Ovary (tissue), 9 donors: ENCODE measurements around the gene ATXN7. TPM values are rescaled to one million over a fixed set of nuclear protein-coding genes. Genes with fewer than 3 reads are reported as not detected.
A peak's percentile ranks its signal among the peaks of the same experiment; 100 is the strongest.

Experiments
- DNase-seq, 5 donors: peaks; one replicate each; pipeline ENCODE4 v3.0.0-alpha.2; 2019 to 2020
- H3K27ac ChIP-seq, 2 donors: fragments of 200-600 bp; one replicate each; pipeline versions ENCODE4 v1.5.1 to v1.8.0; 2019 to 2022
- H3K27me3 ChIP-seq: fragments of 200-600 bp; one replicate; pipeline ENCODE4 v1.8.0; 2022
- H3K36me3 ChIP-seq: fragments of 200-600 bp; sonication (generic); one replicate; pipeline ENCODE4 v1.5.1; 2019
- H3K4me1 ChIP-seq: one replicate; pipeline ENCODE4 v1.8.1; 2013; ENCODE audit warnings: mild to moderate bottlenecking, moderate library complexity; ENCODE audit not compliant: insufficient read depth
- H3K4me3 ChIP-seq: fragments of 200-600 bp; sonication (generic); one replicate; pipeline ENCODE4 v1.5.1; 2017
- H3K9me3 ChIP-seq, 2 donors: fragments of 200-600 bp in 1 of 2; sonication (generic) in 1 of 2; one replicate each; pipeline versions ENCODE4 v1.5.1 to v1.8.1; 2013 to 2019; ENCODE audit warnings: mild to moderate bottlenecking in 1 of 2, moderate library complexity in 1 of 2
- EP300 ChIP-seq: sonication (generic); formaldehyde crosslinking; IDR thresholded peaks from one replicate; pipeline ENCODE4 v1.6.1; 2017; ENCODE audit warnings: antibody characterized with exemption
- POLR2A ChIP-seq: fragments of 450-650 bp; IDR thresholded peaks from one replicate; pipeline ENCODE4 v1.6.1; 2017; ENCODE audit warnings: antibody characterized with exemption, mild to moderate bottlenecking, moderate library complexity
- WGBS, 3 donors: extraction: QIAGEN DNeasy Blood & Tissue Kit in 1 of 3; methylation state at CpG; one replicate each; pipeline versions ENCODE4 v1.1.5 to v1.1.7; 2013 to 2017; 5-methylcytosine and 5-hydroxymethylcytosine counted together
- intact Hi-C, 4 donors: fragments of 100-400 bp; cut with DNase I; formaldehyde crosslinking; loops; one replicate each; pipeline versions ENCODE4 v1.11.0 to v1.15.1; 2022 to 2023
- polyA plus RNA-seq, 2 donors: library from polyadenylated mRNA; stranded (reverse); fragments of 200-250 nt in 1 of 2; fragments of 350-450 nt in 1 of 2; fragmentation: Illumina TruSeq in 1 of 2; extraction: RNeasy Lipid Tissue Mini Kit (QIAGEN cat#74804) in 1 of 2; gene quantifications; one replicate each; pipeline ENCODE4 v1.2.3, GENCODE V29; 2013 to 2014
- total RNA-seq, 7 donors: library from RNA; depleted of rRNA in 2 of 7; stranded (reverse); fragments of >200 nt in 2 of 7; fragmentation: NEBNext Ultra II Directional in 3 of 7; extraction: Animal tissue kit (Norgen Biotek cat#: 25700) in 3 of 7; gene quantifications; one replicate each; pipeline versions ENCODE4 v1.1.0 to v1.2.4, GENCODE V29; 2016 to 2023
- TF ChIP-seq, protein P1 (sequence below), 3 donors: fragments of 450-650 bp in 2 of 3; fragments of 200-600 bp in 1 of 3; IDR thresholded peaks; one replicate each; pipeline versions ENCODE4 v1.5.1 to v1.8.0; 2016 to 2022; ENCODE audit warnings: antibody characterized with exemption in 3 of 3, mild to moderate bottlenecking in 1 of 3
- donor health status: DM: no; HTN: no; CAD: no; lungs with moderate emphysema.
- donor health status: DM: no; HTN: no; CAD: no.
- donor health status: Bipolar disorder and iron deficiency.
- donor health status: DM: yes; HTN: yes; CAD: no.
- donor health status: DM: no; HTN: no; CAD: no.
- donor health status: DM: yes; HTN: yes; CAD: no.

ATXN7 gene
- total and polyA plus RNA-seq, 9 donors = 4.3 to 47.0 (median 27.7) TPM

DNA sequence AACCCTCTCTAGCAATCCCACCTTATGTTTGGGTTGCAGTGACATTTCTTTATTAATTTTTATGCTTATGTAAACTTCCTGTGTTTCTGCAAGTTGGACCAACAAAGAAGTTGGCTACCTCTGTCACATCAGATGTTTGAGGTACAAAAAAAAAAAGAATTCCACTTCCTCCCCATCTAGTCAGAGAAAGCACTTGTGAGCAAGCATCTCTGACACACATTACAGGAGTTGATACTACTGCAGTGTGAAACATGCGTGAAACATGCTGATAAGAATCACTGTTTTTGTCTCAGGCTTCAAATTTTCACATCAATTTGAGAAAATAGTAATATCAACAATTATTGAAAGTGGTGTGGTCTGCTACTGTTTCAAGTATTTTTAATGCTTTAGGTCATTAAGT lies 47.2 kb downstream of the ATXN7 start:
- peak overlapping the region; percentile 81 for H3K4me3 ChIP-seq
- no peaks in the 10 kb centered on the region for H3K27me3 ChIP-seq
- H3K4me1 ChIP-seq = peaks cover 5% of the 10 kb centered on the region
- H3K9me3 ChIP-seq = no peaks in the 10 kb centered on the region
- intact Hi-C loops = loop anchor here in 2 of 4 donors (5.0 to 10.0 kb wide), 3 partner anchors 49 to 1816 kb away; partner anchors contain the start of genes ATXN7 (in 1 of the 2) and THOC7 (in 1 of the 2)
- peak overlapping the region in 1 of 2 donors; percentile 96 for H3K27ac ChIP-seq
- 54 to 68% (median 66%) methylated on average over 1 of the region's 1 CpG for WGBS, 3 donors
- DNase-seq = no peak
- TF ChIP-seq, protein P1, sequence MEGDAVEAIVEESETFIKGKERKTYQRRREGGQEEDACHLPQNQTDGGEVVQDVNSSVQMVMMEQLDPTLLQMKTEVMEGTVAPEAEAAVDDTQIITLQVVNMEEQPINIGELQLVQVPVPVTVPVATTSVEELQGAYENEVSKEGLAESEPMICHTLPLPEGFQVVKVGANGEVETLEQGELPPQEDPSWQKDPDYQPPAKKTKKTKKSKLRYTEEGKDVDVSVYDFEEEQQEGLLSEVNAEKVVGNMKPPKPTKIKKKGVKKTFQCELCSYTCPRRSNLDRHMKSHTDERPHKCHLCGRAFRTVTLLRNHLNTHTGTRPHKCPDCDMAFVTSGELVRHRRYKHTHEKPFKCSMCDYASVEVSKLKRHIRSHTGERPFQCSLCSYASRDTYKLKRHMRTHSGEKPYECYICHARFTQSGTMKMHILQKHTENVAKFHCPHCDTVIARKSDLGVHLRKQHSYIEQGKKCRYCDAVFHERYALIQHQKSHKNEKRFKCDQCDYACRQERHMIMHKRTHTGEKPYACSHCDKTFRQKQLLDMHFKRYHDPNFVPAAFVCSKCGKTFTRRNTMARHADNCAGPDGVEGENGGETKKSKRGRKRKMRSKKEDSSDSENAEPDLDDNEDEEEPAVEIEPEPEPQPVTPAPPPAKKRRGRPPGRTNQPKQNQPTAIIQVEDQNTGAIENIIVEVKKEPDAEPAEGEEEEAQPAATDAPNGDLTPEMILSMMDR (IDR thresholded peaks at IDR 0.05) = no peak
- TF ChIP-seq POLR2A (no peak), EP300 (no peak)
- no peaks in the 10 kb centered on the region for H3K36me3 ChIP-seq

DNA sequence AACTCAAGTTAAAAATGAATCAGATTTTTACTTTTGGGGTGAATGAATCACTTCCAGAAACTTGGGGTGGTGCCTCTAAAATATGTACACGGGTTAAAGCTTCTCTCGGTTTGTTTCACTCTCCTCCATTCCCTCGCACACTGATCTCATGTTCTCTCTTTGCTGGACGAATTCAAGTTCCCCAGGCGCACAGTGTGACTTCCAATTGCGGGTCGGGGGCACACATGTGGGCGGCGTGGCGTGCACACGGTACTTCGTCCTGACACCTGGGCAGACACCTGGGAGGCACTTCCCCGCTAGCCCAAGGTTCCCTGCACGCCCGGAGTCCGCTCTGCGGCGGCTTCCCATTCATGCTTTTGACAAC lies 47.8 kb downstream of the ATXN7 start:
- Histone ChIP-seq H3K9me3 (no peaks in the 10 kb centered on the region), H3K36me3 (no peaks in the 10 kb centered on the region), H3K4me3 (peak overlapping the region; percentile 81), H3K27ac (peak overlapping the region; percentile 96 to 100), H3K27me3 (no peaks in the 10 kb centered on the region), H3K4me1 (peaks cover 5% of the 10 kb centered on the region)
- TF ChIP-seq, protein P1 (IDR thresholded peaks at IDR 0.05) = no peak
- no peak for TF ChIP-seq POLR2A
- intact Hi-C loops = loop anchor here in 2 of 4 donors (5.0 to 10.0 kb wide), 3 partner anchors 49 to 1817 kb away; partner anchors contain the start of genes ATXN7 (in 1 of the 2) and THOC7 (in 1 of the 2)
- no peak for DNase-seq
- WGBS, 3 donors = 0 to 1% (median 1%) methylated on average over 18 of the region's 18 CpGs

DNA sequence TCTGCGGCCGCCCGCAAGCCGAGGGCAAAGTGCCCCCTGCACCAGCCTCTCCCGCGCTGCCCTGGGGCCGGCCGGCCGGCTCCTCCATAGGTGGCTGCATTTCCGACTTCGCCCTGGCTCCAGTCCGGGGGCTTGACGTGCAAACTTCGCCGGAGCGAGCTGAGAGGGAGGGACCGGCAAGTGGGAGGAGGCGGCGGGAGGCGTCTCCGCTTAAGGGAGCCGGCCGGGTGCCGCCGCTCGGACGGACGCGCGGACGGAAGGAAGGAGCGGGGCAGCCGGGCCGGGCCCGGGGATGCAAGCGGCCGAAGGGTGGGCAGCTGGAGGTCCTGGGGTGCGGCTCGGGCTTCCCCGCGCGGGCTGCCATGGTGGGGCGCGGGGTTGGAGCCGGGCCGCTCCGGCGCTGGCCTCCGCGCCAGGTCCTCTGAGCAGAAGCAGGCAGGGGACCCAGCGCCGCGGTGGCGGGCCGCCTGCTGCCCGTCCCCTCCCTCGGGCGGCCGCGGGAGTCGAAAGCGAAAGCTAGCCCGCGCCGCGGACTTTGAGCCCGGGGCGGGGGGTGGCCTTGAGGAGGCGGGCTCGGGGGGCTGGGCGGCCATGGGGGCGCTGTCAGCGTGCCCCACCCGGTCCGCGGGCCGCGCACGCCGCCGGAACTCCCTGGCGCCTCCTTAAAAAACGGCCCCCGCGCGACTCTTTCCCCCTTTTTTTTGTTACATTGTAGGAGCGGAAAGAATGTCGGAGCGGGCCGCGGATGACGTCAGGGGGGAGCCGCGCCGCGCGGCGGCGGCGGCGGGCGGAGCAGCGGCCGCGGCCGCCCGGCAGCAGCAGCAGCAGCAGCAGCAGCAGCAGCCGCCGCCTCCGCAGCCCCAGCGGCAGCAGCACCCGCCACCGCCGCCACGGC lies 48.5 kb downstream of the ATXN7 start, which contains the start of gene SCAANT1:
TSS of gene SCAANT1 (minus strand) at position 511 of the 895 bp plus-strand sequence.
- H3K36me3 ChIP-seq = no peaks in the 10 kb centered on the region
- H3K4me1 ChIP-seq = peaks cover 5% of the 10 kb centered on the region
- H3K4me3 ChIP-seq = peak within 1 kb of the TSS; percentile 81
- DNase-seq = peak; percentile 88 to 93 (median 91)
- intact Hi-C loops = loop anchor here in 2 of 4 donors (5.0 to 10.0 kb wide), 3 partner anchors 50 to 1817 kb away; partner anchors contain the start of genes ATXN7 (in 1 of the 2) and THOC7 (in 1 of the 2)
- peak within 1 kb of the TSS; percentile 96 to 100 for H3K27ac ChIP-seq
- peak; percentile 67 for TF ChIP-seq POLR2A
- TF ChIP-seq EP300 = no peak
- TF ChIP-seq, protein P1 (IDR thresholded peaks at IDR 0.05) = peak in 2 of 3 donors; percentile 11 to 24
- 0 to 1% (median 1%) methylated on average over 81 to 115 of the region's 115 CpGs for WGBS, 3 donors
- no peaks in the 10 kb centered on the region for H3K9me3 ChIP-seq
- no peaks in the 10 kb centered on the region for H3K27me3 ChIP-seq

DNA sequence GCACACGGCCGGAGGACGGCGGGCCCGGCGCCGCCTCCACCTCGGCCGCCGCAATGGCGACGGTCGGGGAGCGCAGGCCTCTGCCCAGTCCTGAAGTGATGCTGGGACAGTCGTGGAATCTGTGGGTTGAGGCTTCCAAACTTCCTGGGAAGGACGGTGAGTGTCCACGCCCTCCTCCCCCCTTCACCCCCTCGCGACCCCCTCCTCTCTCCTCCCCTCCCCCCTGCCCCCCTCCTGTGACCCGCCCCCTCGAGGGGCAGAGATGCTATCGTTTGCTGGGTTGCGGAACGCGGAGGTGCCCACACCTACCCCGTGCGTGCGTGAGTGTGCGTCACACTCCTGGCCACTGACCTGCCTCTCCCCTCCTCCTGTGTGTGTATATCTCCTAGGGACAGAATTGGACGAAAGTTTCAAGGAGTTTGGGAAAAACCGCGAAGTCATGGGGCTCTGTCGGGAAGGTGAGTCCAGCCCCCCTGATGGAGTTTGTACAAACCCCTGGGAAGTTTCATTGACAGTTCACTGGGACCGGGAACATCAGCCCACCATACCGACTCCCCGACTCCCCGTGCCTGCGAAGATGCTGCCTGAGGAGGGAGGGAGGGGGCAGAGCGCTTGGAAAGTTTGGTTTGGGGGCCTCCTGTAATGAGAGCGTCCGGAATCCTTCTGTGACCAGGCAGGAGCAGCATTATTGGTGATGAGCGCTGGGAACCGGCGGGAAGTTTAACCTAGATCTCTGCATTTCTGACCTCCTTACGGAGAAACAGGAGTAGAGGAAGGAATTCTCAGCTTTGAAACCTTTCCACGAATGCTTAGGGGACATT lies 49.3 kb downstream of the ATXN7 start:
- peaks cover 5% of the 10 kb centered on the region for H3K4me1 ChIP-seq
- TF ChIP-seq POLR2A (peak; percentile 33), EP300 (no peak)
- H3K27ac ChIP-seq = peak overlapping the region; percentile 96 to 100
- WGBS, 3 donors = 3 to 5% (median 4%) methylated on average over 40 to 46 of the region's 46 CpGs
- peak; percentile 64 to 82 (median 78) for DNase-seq
- no peaks in the 10 kb centered on the region for H3K9me3 ChIP-seq
- intact Hi-C loops = loop anchor here in 2 of 4 donors (5.0 to 10.0 kb wide), 3 partner anchors 51 to 1818 kb away; partner anchors contain the start of genes ATXN7 (in 1 of the 2) and THOC7 (in 1 of the 2)
- no peaks in the 10 kb centered on the region for H3K27me3 ChIP-seq
- H3K4me3 ChIP-seq = peak overlapping the region; percentile 81
- no peaks in the 10 kb centered on the region for H3K36me3 ChIP-seq
